Hepatocyte (in vitro differentiated cells): ENCODE data around the gene POU2F2.

ENCODE experiments used
- CTCF ChIP-seq: fragments of 200-600 bp; sonication (generic); IDR thresholded peaks from 2 replicates; pipeline ENCODE4 v1.5.1; 2016; ENCODE audit warnings: antibody characterized with exemption, mild to moderate bottlenecking; ENCODE audit not compliant: poor library complexity
- EZH2phosphoT487 ChIP-seq: fragments of 200-600 bp; sonication (generic); IDR thresholded peaks from one replicate; pipeline ENCODE4 v1.6.1; 2018; ENCODE audit warnings: antibody characterized with exemption, mild to moderate bottlenecking, low read depth, moderate library complexity; ENCODE audit not compliant: unreplicated experiment, severe bottlenecking

GRCh38 chr19:42040031-42040430 is 92.2 kb downstream of the POU2F2 start:
- TF ChIP-seq CTCF (no peak), EZH2phosphoT487 (no peak)
